H9 (cell line): ENCODE measurements around the gene SPCS2. TPM values are rescaled to one million over a fixed set of nuclear protein-coding genes. Genes with fewer than 3 reads are reported as not detected.

ENCODE experiments used
- DNase-seq: peaks from one replicate; pipeline ENCODE4 v3.0.0-alpha.2; 2017
- H2AFZ ChIP-seq: one replicate; pipeline ENCODE4 v1.6.1; 2013; ENCODE audit warnings: mild to moderate bottlenecking, low read length, control low read depth, moderate library complexity
- H2AK5ac ChIP-seq: 2 replicates; pipeline ENCODE4 v1.6.1; 2013; ENCODE audit warnings: low read length, control low read depth, mixed read lengths; ENCODE audit not compliant: insufficient read length
- H2BK120ac ChIP-seq: one replicate; pipeline ENCODE4 v1.6.1; 2013; ENCODE audit warnings: low read depth, mild to moderate bottlenecking, low read length, control low read depth, inconsistent platforms; ENCODE audit not compliant: poor library complexity, severe bottlenecking
- H2BK12ac ChIP-seq: 2 replicates; pipeline ENCODE4 v1.6.1; 2013; ENCODE audit warnings: low read length, control low read depth, mixed read lengths, low read depth; ENCODE audit not compliant: insufficient read length
- H2BK15ac ChIP-seq: 2 replicates; pipeline ENCODE4 v1.6.1; 2013; ENCODE audit warnings: low read depth, low read length, control low read depth
- H2BK20ac ChIP-seq: one replicate; pipeline ENCODE4 v1.6.1; 2013; ENCODE audit warnings: low read depth, mild to moderate bottlenecking, low read length, control low read depth, inconsistent platforms; ENCODE audit not compliant: poor library complexity, severe bottlenecking
- H2BK5ac ChIP-seq: 2 replicates; pipeline ENCODE4 v1.6.1; 2013; ENCODE audit warnings: low read length, control low read depth, mixed read lengths; ENCODE audit not compliant: insufficient read length
- H3K14ac ChIP-seq: 2 replicates; pipeline ENCODE4 v1.6.1; 2013; ENCODE audit warnings: low read length, control low read depth; ENCODE audit not compliant: insufficient read depth
- H3K18ac ChIP-seq: 2 replicates; pipeline ENCODE4 v1.6.1; 2013; ENCODE audit warnings: low read depth, mild to moderate bottlenecking, mixed read lengths, low read length, control low read depth; ENCODE audit not compliant: insufficient read length
- H3K23ac ChIP-seq: 2 replicates; pipeline ENCODE4 v1.6.1; 2013; ENCODE audit warnings: low read length, control low read depth, mixed read lengths, low read depth; ENCODE audit not compliant: insufficient read length
- H3K23me2 ChIP-seq: 2 replicates; pipeline ENCODE4 v1.6.1; 2013; ENCODE audit warnings: low read depth, mild to moderate bottlenecking, mixed read lengths, low read length, control low read depth; ENCODE audit not compliant: insufficient read length, poor library complexity, severe bottlenecking
- H3K27ac ChIP-seq: 2 replicates; pipeline ENCODE4 v1.5.1; 2013; ENCODE audit warnings: low read length, control low read depth, mixed read lengths, low read depth; ENCODE audit not compliant: insufficient read length
- H3K27me3 ChIP-seq: 2 replicates; pipeline ENCODE4 v1.6.1; 2013; ENCODE audit warnings: low read length, control low read depth, inconsistent platforms; ENCODE audit not compliant: insufficient read depth
- H3K4ac ChIP-seq: 2 replicates; pipeline ENCODE4 v1.6.1; 2013; ENCODE audit warnings: low read depth, mild to moderate bottlenecking, control low read depth, inconsistent platforms, low read length, moderate library complexity
- H3K4me1 ChIP-seq: 2 replicates; pipeline ENCODE4 v1.6.1; 2013; ENCODE audit warnings: low read length, control low read depth, inconsistent platforms; ENCODE audit not compliant: insufficient read depth
- H3K4me2 ChIP-seq: 2 replicates; pipeline ENCODE4 v1.6.1; 2013; ENCODE audit warnings: low read length, control low read depth, mixed read lengths; ENCODE audit not compliant: insufficient read length, insufficient read depth
- H3K56ac ChIP-seq: 2 replicates; pipeline ENCODE4 v1.6.1; 2013; ENCODE audit warnings: low read depth, mild to moderate bottlenecking, mixed read lengths, low read length, control low read depth; ENCODE audit not compliant: insufficient read length
- H3K79me1 ChIP-seq: 2 replicates; pipeline ENCODE4 v1.6.1; 2013; ENCODE audit warnings: low read depth, mild to moderate bottlenecking, moderate library complexity, low read length, control low read depth, inconsistent platforms; ENCODE audit not compliant: insufficient read depth, poor library complexity, severe bottlenecking
- H3K79me2 ChIP-seq: 2 replicates; pipeline ENCODE4 v1.6.1; 2013; ENCODE audit warnings: low read length, control low read depth, inconsistent platforms; ENCODE audit not compliant: insufficient read depth
- H3K9ac ChIP-seq: 2 replicates; pipeline ENCODE4 v1.6.1; 2013; ENCODE audit warnings: low read length, control low read depth, mixed read lengths; ENCODE audit not compliant: insufficient read length; ENCODE audit errors: extremely low read depth
- H3K9me3 ChIP-seq: one replicate; pipeline ENCODE4 v1.6.1; 2013; ENCODE audit warnings: low read depth, low read length, inconsistent platforms; ENCODE audit not compliant: control insufficient read depth
- H3T11ph ChIP-seq: one replicate; pipeline ENCODE4 v1.6.1; 2013; ENCODE audit warnings: mild to moderate bottlenecking, low read length, control low read depth, inconsistent platforms
- H4K20me1 ChIP-seq: one replicate; pipeline ENCODE4 v1.6.1; 2013; ENCODE audit not compliant: control insufficient read depth, insufficient read length, insufficient read depth
- H4K5ac ChIP-seq: 2 replicates; pipeline ENCODE4 v1.6.1; 2013; ENCODE audit warnings: low read depth, mild to moderate bottlenecking, mixed read lengths, low read length, control low read depth; ENCODE audit not compliant: insufficient read length
- H4K8ac ChIP-seq: replicated peaks from 2 replicates; pipeline ENCODE4 v1.6.1; 2013; ENCODE audit warnings: low read length, control low read depth, mixed read lengths, low read depth; ENCODE audit not compliant: insufficient read length
- H4K91ac ChIP-seq: 2 replicates; pipeline ENCODE4 v1.6.1; 2013; ENCODE audit warnings: low read depth, mild to moderate bottlenecking, moderate library complexity, mixed read lengths, low read length, control low read depth; ENCODE audit not compliant: insufficient read length
- H3K27ac Mint-ChIP-seq, 3 experiments: 2 replicates in 2 of 3; 3 replicates in 1 of 3; pipeline ENCODE4 v1.8.0; 2020 to 2021; ENCODE audit warnings: mixed read lengths in 3 of 3, mild to moderate bottlenecking in 1 of 3, moderate library complexity in 1 of 3
- H3K27me3 Mint-ChIP-seq: 2 replicates; pipeline ENCODE4 v1.8.0; 2021; ENCODE audit warnings: low read depth, mild to moderate bottlenecking, moderate library complexity, mixed read lengths
- H3K36me3 Mint-ChIP-seq, 3 experiments: 2 replicates in 2 of 3; 3 replicates in 1 of 3; pipeline ENCODE4 v1.8.0; 2020 to 2021; ENCODE audit warnings: low read depth in 3 of 3, mixed read lengths in 3 of 3; ENCODE audit not compliant: insufficient read depth in 1 of 3
- H3K4me1 Mint-ChIP-seq, 2 experiments: 2 replicates each; pipeline ENCODE4 v1.8.0; 2020; ENCODE audit warnings: mixed read lengths in 2 of 2
- H3K4me3 Mint-ChIP-seq, 2 experiments: 2 replicates in 1 of 2; 3 replicates in 1 of 2; pipeline ENCODE4 v1.8.0; 2020 to 2021; ENCODE audit warnings: mild to moderate bottlenecking in 2 of 2, mixed read lengths in 2 of 2, moderate library complexity in 1 of 2
- H3K9me3 Mint-ChIP-seq, 2 experiments: 2 replicates in 1 of 2; 3 replicates in 1 of 2; pipeline ENCODE4 v1.8.0; 2020; ENCODE audit warnings: mild to moderate bottlenecking in 2 of 2, mixed read lengths in 2 of 2, moderate library complexity in 1 of 2
- CTCF ChIP-seq: fragments of 200-600 bp; sonication (generic); conservative IDR thresholded peaks from 3 replicates; pipeline ENCODE4 v1.8.0; 2021; ENCODE audit warnings: antibody characterized with exemption, mild to moderate bottlenecking
- WGBS: extraction: QIAGEN DNeasy Blood & Tissue Kit; methylation state at CpG from one replicate; pipeline ENCODE4 v1.1.7; 2013; ENCODE audit warnings: missing lambda C conversion rate, low lambda C conversion rate, mixed read lengths; ENCODE audit not compliant: insufficient read length; ENCODE audit errors: extremely low coverage; 5-methylcytosine and 5-hydroxymethylcytosine counted together
- total RNA-seq: library from RNA; stranded (reverse); gene quantifications from 2 replicates; pipeline ENCODE4 v1.2.1, GENCODE V29; 2021

SPCS2 gene
- total RNA-seq, 1 experiment from 2014 or later: 144 TPM

DNA sequence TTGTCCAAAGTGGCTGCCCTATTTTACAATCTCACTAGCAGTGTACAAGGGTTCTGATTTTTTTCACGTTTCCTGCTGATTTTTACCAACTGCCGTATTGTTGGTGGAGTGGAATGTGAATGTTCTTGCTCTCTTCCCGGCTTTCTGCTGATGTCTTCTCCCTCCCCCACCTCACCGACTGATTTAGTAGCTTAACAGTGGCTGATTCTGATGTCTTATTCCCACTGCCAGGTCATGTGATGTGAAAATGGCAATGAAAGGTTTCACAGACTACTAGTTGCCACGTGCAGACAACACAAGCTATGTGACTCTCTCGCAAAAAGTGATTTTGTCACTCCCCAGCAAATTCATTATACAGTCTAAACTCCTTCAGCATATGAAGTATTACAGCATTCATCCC, 22.4 kb downstream of the SPCS2 start:
- Histone ChIP-seq H4K5ac (no peak overlapping the region), H2AK5ac (no peak overlapping the region), H3K18ac (no peak overlapping the region), H3T11ph (no peak overlapping the region), H4K91ac (no peak overlapping the region), H3K23me2 (no peaks in the 10 kb centered on the region), H3K27me3 (no peaks in the 10 kb centered on the region; the same call in 1 of the 2 replicates), H3K4ac (no peak overlapping the region), H2BK20ac (no peak overlapping the region), H2BK15ac (no peak overlapping the region), H3K56ac (no peak overlapping the region), H3K4me1 (no peaks in the 10 kb centered on the region), H3K27ac (no peak overlapping the region), H3K79me1 (no peaks in the 10 kb centered on the region), H2BK12ac (no peak overlapping the region), H3K23ac (no peak overlapping the region), H3K9ac (no peak overlapping the region), H3K14ac (no peak overlapping the region), H3K4me2 (no peak overlapping the region), H4K8ac (no peak overlapping the region), H4K20me1 (no peaks in the 10 kb centered on the region), H2AFZ (no peak overlapping the region), H3K9me3 (no peaks in the 10 kb centered on the region), H2BK120ac (no peak overlapping the region), H2BK5ac (no peak overlapping the region), H3K79me2 (no peaks in the 10 kb centered on the region)
- no CpG with 5 or more reads among the region's 6 CpGs for WGBS
- Mint-ChIP-seq H3K27me3 (no peaks in the 10 kb centered on the region), H3K4me3 (no peak overlapping the region), H3K27ac (no peak overlapping the region), H3K36me3 (peaks cover 14 to 68% (median 37%) of the 10 kb centered on the region in 3 experiments; a peak in 6 of 7 replicates), H3K9me3 (no peaks in the 10 kb centered on the region), H3K4me1 (no peaks in the 10 kb centered on the region; a peak in 1 of 4 replicates)
- no peak for TF ChIP-seq CTCF
- no peak for DNase-seq
